TTC549 (cell line): ENCODE results near the gene RAET1G.
"Not testable (repeated sequence)": the region's sequence is repeated elsewhere in the genome, so short reads cannot be mapped to it uniquely, and the experiment has no call there.

ENCODE experiments used
- FAIRE-seq: peaks from 2 replicates; lab custom pipeline; 2012; peaks lifted over from hg19 to GRCh38; lab: Jason Lieb, UNC

Gene RAET1G

DNA sequence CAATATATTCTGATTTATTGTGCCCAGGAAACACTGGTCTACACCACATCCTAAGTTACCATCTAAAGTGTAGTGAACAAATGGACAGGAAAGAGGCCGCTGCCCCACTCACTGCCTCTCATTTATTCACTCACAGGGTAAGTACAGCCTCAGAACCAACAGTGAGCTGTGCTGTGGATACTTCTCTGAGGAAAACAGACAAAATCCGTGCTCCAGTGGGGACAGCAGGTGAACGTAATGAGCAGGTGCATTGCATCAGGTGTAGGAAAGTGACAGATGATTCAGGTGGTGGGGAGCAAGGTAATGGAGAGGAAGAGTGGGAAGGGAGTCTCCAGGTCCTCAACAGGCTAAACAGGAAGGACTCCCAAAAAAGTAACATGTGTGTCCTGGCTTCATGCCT lies 10.5 kb upstream of the RAET1G start:
- FAIRE-seq, result no peak

DNA sequence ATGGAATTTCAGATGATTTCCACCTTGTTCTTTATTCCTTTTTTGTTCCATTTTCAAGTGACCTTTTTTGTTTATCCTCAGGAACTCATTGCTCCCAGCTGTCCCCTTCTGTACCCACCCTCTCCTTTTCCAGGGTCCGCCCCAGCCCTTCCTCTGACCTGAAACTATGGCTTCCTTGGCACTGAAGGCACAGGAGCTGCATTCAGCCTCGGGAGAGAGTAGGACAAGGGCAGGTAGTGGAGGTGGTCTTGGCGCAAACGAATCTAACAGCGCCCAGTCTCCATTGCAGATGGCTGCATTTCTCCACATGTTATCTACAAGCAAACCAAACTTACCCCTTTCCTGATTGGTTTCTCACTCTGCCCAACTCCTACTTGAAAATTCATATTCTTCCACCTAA lies 10.1 kb upstream of the RAET1G start:
- FAIRE-seq, result no peak

DNA sequence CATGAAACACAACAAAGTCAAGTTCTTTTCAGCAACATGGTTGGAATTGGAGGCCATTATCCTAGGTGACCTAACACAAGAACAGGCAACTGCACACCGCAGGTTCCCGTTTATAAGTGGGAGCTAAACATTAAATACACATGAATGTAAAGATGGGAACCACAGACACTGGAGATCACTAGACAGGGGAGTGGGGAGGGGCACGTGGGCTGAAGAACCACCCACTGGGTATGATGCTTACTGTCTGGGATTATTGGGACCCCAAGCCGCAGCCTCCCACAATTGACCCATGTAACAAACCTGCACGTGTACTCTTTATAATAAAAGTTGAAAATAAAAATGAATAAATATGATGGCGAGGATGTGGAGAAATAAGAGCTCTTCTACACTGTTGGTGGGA lies 8.6 kb upstream of the RAET1G start:
- FAIRE-seq, result no peak

DNA sequence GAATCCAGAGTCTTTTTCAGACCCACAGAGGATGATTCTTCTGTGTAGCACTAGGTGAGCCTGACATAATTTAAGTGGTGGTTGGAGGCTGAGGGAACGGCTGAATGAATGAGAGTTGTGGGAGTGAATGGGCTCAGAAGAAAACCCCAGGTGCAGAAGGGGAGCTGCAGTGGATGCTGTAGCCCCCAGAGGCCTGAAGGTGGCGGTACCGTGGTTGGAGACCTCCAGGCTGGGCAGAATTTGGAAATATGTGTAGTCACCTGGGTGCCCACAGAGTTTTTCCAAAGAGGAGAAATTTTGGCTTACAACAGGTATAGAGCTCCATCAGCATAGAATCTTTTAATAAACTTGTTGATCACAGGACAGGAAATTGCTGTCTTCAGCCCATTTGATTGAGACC lies 6.5 kb upstream of the RAET1G start:
- FAIRE-seq, result no peak

DNA sequence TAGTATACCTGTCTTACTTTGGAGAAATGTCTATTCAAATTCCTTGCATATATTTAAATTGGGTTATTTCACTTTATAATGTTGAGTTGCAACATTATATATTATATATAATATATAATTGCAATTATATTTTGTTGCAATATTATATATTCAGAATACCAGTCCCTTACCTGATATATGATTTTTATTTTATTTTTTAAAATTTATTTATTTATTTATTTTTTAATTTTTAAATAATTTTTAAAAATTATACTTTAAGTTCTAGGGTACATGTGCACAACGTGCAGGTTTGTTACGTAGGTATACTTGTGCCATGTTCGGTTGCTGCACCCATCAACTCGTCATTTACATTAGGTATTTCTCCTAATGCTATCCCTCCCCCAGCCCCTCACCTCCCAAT lies 4.1 kb upstream of the RAET1G start:
- not testable (repeated sequence) for FAIRE-seq

DNA sequence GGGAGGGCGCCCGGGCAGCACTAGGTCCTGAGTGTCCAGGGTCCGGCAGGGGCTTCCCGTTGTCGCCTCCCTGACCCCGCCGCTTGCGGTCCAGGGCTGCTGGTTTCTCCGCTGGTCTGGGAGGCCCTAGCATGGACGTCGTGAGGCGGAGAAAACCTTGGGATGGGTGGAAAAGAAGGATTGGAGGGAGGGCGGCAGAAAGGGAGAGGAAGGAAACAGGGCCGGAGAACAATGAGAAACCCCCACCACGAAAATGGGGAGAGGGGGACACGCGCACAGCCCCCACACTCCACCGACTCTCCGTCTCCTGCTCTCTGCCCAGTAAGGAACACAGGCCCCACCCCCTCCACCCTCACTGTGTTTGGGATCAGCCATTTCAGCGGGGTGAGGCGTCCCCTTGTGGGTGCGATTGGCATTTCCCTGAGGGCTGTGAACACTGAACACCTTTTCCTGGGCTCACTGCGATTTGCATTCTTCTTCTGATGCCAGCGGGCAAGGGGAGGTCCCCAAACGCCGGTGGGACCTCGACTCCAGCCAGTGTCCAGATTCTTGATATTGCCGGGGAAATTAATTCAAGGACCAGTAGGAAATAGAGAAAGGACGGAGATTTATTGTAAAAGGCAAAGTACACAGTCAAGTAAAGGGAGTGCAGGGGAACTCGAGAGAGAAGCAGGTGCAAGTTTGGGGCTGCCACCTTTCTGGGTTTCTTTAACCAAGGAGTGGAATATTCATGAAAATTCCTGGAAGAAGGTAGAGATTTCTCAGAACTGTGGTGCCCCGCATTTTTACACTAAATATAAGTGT lies 3.3 kb upstream of the RAET1G start:
- no peak for FAIRE-seq

DNA sequence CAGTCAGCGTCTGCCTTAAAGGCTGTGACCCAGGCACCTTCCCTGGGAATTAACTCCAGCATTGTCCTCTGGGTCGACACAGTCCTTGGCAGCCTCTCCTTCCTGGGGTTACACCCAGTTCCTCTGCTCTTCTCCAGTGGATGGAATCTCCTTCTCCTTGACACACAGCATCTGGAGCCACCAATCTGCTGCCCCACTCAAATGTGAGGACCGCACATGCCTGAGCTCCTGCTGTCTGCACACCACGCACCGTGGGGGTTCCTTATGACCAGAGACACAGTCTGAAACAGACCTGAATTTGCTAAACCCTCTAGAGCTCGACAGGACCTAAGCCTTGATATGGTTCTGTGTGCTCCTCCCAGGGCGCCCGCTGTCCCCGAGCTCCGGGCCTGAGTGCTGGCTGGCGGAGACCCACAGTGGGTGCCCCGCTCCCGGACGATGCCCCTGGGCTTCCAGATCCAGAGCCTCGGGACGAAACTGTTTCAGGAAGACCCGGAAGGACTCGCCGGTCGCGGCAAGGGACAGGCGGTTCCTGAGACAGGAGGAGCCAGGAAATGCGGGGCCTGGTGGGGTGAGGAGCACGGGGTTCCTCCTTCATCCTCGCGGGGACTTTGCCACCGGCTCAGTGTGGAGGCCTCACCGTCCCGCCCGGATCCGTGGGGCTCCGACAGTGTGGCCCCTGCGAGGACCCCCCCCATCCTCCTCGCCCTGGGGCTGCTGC lies 2.5 kb upstream of the RAET1G start:
- no peak for FAIRE-seq

DNA sequence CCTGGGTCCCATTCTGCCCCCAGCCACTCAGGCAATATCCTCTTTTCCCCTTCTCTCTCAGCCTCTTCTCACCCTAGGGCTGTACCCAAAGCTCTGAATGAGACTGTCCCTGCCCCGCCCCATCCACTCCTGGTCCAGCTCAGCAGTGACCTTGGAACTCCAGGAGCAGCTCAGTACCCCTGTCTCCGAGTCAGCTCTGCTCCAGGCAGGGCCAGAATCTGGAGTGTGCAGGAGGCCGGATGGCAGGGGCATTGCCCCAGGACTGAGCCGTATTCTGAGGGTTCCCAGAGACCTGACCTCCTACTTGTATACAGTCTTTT lies 2.0 kb upstream of the RAET1G start:
- no peak for FAIRE-seq

DNA sequence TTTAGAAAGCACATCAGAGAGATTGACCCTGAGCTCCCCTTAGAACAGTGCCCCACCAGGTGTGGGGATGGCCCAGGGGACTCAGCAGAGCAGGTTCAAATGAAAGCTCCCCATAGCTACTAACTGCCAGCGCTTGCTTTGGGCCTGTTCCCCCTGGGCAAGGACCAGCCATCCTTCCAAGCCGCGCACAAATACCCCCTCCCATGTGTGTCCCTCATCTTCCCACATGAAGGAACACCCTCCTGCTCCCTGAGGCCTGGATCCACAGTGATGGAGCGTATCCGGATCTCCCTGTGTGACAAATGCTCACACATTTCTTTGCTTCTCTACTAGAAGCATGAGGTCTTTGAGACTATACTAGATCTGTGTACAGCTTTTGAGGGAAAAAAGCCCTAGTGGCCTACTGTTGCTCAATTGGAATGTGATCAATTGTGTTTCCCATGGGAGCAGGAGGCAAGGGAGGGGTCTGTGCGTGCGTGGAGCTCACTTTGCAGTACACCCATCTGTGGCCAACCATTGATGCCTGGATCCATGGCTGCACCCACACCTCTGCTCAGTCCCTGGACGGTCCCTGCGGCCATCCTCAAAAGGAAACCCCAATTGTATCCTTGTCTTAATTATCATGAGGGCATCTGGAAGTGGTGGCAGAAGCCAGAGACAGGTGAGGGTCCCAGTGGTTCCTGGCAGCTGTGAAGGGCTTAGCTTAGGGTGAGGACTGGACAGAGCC lies 1.4 kb upstream of the RAET1G start:
- no peak for FAIRE-seq

DNA sequence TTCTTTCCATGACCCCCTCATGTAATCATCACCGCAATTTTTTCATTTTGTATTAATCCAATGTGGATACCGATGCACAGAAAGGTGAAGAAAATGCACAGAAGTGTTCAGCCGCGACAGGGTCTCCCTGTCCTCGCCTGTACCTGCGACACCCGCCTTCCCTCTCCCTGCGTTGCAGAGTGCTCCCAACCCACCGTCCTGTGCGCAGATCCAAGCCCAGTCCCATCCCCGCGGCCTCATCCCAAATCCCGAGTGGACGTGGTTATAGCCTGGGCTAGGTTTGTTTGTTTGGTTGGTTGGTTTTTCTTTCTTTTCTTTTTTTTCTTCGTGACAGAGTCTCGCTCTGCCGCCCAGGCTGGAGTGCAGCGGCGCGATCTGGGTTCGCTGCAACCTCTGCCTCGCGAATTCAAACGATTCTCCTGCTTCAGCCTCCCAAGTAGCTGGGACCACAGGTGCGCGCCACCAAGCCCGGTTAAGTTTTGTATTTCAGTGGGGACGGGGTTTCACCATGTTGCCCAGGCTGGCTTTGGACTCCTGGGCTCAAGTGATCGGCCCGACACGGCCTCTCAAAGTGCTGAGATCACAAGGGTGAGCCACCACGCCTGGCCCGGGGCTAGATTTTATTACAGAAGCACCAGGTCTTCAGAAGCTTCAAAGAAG lies 536 bp upstream of the RAET1G start:
- no peak for FAIRE-seq

DNA sequence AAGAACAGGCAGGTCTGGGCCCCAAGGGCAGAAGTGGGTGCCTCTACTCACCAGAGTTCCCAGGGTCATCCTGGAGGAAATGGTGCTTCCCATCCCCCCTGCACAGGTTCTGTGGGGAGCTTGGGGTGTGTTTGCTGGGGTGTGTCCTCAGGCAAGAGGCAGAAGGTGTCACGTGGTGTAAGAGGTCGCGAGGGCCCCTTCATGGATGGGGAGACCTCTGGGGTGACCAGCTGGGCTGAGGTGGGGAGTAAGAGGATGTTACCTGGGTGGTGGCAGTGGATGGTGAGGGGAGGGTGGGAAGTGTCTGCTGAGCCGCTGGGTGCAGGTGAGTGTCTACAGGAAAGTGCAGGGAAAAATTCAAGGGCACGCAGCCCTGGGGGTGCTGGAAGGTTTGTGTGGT lies 830 bp downstream of the RAET1G start:
- not testable (repeated sequence) for FAIRE-seq

DNA sequence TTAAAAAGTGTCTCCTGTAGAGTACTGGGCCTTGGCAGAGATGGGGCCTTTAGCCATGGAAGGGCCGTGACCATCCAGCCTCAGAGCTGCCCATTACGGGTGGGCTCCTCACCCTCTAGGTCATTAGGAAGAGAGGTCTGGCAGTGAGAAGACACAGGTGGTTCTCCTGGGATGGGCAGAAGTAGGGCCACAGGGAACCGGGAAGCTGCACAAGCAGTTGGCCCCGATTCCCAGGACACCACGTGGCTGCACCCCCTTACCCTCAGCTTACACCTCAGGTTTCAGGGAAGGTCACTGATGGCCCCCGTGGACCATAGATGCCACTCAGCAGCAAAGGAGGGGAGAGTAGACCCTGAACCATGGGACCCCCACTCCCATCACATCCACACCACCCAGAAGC lies 1.6 kb downstream of the RAET1G start:
- no peak for FAIRE-seq

DNA sequence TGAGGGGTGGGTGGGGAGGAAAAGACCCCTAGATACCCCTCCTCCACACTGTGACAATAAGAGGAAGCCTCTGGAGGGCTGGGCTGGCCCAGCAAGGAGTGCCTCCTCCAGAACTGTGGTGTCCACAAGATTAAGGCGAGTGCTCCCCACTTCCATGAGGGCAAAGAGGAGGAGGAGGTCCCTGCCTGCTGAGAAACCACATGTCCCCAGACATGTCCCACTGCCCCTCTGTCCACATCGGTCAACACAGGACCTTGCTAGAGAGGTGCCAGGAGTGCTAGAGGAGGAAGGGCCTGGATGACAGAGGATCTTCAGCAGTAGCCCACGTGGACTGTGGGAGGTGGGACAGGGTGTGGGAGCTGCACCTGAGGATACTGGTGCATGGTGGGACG lies 3.1 kb downstream of the RAET1G start:
- FAIRE-seq, result no peak

DNA sequence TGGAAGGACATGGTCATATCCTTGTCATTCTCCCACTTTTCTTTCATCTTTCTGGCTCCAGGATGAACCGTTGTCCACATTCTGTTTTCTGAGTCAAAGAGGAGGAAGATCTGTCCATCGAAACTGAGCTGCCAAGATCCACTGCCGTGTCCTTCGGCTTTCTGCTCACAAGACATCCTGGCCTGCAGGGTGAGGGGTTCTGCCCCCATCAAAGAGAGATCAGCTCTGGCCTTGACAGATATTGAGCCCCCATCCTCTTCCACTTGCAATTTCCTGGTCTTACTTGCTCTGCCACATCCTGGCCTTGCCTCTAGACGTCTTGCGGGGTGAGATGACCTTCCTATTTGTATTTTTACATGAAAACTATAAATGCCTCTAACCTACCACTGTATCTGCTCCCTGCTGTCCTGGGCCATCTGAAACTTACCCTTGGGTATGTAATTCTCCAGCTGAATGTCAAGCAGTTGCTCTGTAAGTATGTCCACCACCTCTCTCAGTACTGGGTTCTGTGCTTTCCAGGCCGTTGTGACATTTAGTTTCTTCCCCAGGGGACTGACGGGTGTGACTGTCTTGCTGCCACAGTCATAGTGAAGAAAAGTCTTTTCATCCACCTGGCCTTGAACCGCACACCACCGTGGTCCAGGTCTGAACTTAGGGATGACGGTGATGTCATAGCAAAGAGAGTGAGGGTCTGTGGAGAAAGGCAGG lies 3.6 kb downstream of the RAET1G start:
- not testable (repeated sequence) for FAIRE-seq

DNA sequence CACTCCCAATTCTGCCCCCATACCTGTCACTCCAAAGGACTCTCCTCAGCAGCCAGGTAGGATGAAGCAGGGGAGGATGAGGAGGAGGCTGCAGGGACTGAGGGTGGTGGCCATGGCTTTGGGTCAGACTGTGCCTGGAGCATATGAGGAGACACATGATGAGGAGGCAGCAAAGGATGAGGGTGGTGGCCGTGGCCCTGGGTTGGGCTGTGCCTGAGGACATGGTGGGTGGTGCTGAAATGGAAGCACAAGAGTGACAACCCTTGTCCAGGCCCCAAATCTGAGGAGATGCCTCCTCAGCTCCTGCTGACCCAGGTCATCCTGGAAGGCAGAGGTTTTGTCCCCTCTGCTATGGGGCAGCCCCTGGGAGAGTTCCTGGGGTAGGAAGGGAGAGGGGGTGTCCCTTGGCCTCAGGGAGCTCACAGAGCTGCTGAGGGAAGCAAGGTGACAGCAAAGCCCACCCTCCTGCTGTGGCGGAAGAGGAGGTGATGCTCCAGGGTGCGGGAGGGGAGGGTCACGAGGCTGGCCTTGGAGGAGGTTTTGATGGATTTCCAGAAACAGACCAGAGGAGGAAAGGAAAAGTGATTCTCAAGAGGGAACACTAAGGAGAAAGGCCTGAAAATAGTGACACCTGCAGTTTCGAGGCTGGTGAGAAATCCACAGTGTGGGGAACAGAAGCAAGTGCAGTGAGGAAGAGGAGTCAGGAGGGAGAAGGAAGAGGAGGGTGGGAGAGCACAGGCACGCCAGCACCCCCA lies 4.6 kb downstream of the RAET1G start:
- no peak for FAIRE-seq

DNA sequence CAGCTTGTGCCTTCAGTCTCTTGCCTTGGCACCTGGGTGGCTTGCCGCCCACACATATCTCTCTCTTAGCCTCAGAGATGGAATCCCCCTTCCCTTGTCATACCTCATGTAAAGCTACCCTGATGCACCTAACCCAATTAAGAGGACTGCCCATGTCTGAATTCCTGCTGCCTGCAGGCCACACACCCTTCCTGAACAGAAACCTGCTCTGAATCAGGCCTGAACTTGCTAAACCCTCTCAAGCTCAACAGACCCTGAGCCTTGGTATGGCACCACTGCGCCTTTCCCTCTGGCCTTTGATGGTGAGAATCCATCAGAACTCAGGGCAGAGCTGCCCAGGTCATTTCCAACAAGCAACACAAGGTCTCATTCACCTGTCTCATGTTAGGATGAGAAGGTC lies 5.2 kb downstream of the RAET1G start:
- FAIRE-seq, result no peak

DNA sequence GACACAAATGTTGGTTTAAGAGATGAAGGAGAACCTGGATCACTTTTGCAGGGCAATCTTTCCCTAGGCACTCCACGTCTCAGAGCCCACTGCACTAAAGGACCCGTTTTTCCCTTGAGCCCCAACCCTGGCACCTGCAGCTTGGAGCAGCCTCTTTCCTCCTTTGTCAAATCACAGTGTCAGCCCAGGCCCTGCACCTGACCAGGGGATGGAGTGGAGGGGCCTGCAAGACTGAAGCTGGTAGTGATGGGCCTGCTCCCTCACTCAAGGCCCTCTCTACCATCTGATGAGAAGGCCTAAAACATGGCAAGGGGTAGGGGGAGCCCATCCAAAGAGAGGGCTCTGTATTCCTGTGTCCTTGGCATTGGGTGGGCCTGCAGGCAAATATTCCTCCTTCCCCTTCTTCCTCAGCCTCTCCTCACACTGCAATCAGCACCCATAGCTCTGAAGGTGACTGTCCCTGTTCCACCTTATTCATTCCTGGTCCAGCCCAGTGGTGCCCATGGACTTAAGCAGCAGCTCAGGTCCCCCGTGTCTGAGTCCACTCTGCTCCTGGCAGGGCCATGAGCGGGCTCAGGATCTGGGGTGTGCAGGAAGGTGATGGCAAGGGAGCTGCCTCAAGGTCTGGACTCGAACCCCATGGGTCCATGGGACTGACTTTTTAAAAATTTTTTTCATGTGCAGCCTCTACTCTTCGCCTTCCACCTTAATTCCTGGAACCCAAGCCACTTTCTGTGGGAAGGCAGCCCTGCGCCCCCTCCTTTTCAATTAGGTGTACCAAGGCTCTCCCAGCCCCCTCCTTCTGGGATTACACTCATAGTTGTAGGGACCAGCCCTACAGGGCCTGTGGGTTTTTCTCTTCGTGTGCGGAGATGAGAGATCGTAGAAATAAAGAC lies 6.7 kb downstream of the RAET1G start:
- FAIRE-seq, result no peak

DNA sequence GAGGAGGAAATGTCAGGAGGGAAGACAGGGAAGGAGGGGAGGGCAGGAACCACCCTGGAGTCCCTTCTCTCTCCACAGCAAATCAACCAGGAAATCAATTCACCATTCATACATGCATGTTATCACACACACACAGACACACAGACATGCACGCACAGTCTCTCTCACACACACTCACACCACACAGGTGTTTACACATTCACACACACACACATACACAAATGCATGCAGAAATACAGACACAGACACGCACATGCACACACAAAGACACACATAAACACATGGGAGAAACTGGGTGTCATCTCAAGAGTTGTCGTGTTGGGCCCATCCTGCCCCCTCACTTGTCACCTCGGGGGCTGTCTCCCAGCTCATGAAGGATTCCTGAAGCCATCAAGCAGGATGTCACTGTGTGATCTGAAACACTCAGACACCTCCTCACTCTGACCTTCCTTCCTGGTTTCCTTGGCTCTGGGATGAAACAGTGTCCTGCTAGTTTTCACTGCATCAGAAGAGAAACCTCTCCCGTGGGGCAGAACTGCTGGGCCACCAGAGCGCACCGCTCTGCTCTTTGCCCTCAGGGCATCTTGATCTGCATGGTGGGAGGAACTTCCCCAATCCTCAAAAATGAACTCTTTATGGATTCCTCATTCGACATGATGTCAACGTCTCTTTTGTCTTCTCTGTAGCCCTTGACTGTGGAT lies 9.2 kb downstream of the RAET1G start:
- no peak for FAIRE-seq

DNA sequence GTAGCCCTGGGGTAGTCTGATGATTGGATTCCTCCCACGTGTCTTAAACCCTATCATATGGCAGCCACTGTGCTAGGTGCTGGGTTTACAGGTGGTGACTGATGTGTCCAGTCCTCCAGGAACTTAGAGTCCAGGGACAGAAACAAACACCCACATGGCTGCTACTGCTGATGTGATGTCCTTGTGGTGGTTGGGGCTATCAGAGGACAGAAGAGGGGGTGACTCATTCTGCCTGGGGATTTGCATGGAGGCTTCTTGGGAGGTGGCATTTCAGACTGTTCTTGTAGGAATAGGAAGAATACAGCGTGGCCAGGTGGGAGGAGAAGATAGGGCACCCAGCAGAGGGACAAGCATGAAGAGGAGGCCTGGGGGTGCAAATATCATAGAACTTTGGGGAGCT lies 9.8 kb downstream of the RAET1G start:
- FAIRE-seq, result no peak

DNA sequence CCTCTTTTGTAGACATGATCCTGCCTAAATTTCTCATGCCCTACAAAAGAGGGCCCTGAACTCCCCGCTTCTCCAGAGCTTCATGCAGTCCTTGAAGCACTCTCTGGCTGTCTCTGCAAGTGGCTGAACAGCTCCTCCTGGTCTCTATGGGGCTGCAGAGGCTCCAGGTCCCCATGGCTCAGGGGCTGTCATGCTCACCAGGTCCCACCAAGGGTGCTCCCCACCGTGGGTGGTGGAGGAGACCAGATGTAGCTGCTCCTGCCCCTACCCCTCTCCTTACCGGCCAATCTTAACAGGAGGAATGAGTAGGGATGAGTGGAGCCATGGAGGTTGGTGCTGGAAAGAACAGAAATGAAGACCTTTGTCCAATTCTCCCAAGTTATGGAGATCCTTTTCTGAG lies 10.2 kb downstream of the RAET1G start:
- not testable (repeated sequence) for FAIRE-seq
